Cardiac muscle cell (in vitro differentiated cells and primary cell): ENCODE measurements around the gene TCF4. TPM values are rescaled to one million over a fixed set of nuclear protein-coding genes. Genes with fewer than 3 reads are reported as not detected.

ENCODE experiments used
- DNase-seq, 2 donors: peaks; one replicate each; pipeline versions ENCODE4 v3.0.0 to v3.0.0-alpha.2; 2010 to 2017; ENCODE audit warnings: low read depth in 1 of 2, low spot score in 1 of 2
- H3K27ac ChIP-seq: fragments of 200-600 bp; sonication (generic); 2 replicates; pipeline ENCODE4 v1.5.1; 2016
- H3K27me3 ChIP-seq: fragments of 200-600 bp; sonication (generic); 2 replicates; pipeline ENCODE4 v1.6.0; 2016; ENCODE audit warnings: control low read depth
- H3K36me3 ChIP-seq: fragments of 200-600 bp; sonication (generic); 2 replicates; pipeline ENCODE4 v1.5.1; 2016; ENCODE audit warnings: control low read depth
- H3K4me1 ChIP-seq: fragments of 200-600 bp; sonication (generic); 2 replicates; pipeline ENCODE4 v1.8.1; 2017; ENCODE audit warnings: low read depth, mild to moderate bottlenecking, mixed run types
- H3K4me3 ChIP-seq: fragments of 200-600 bp; sonication (generic); 2 replicates; pipeline ENCODE4 v1.5.1; 2016; ENCODE audit warnings: mild to moderate bottlenecking
- H3K9me3 ChIP-seq: fragments of 200-600 bp; sonication (generic); 2 replicates; pipeline ENCODE4 v1.5.1; 2017; ENCODE audit warnings: low read depth, mild to moderate bottlenecking, control low read depth
- CTCF ChIP-seq: IDR thresholded peaks from 2 replicates; pipeline ENCODE4 v1.5.1; 2012; ENCODE audit warnings: low read depth, mild to moderate bottlenecking, low read length
- polyA plus RNA-seq: library from polyadenylated mRNA; unstranded; fragments of >200 nt; fragmentation: Nextera tagmentation; extraction: Ambion mirVana; gene quantifications from 2 replicates; pipeline ENCODE4 v1.2.1, GENCODE V29; 2016
- total RNA-seq: library from RNA; depleted of rRNA; stranded (reverse); fragments of >200 nt; gene quantifications from 2 replicates; pipeline ENCODE4 v1.2.3, GENCODE V29; 2016

The TCF4 gene
- total and polyA plus RNA-seq, 2 experiments from 2014 or later: 38.3 to 59.2 TPM

- H3K9me3 ChIP-seq: no peaks in the 10 kb centered on the region
- H3K27ac ChIP-seq: no peak overlapping the region
- TF ChIP-seq CTCF: no peak
- H3K4me3 ChIP-seq: no peak overlapping the region
- no peaks in the 10 kb centered on the region for H3K4me1 ChIP-seq
- H3K36me3 ChIP-seq: no peaks in the 10 kb centered on the region
- no peaks in the 10 kb centered on the region for H3K27me3 ChIP-seq
- no peak for DNase-seq
Observed at GRCh38 chr18:55310044-55310676, 277.8 kb downstream of the TCF4 start.

- DNase-seq: no peak
- no peak for TF ChIP-seq CTCF
- Histone ChIP-seq H3K27me3 (no peaks in the 10 kb centered on the region), H3K36me3 (no peaks in the 10 kb centered on the region), H3K9me3 (no peaks in the 10 kb centered on the region), H3K27ac (no peak overlapping the region), H3K4me1 (no peaks in the 10 kb centered on the region), H3K4me3 (no peak overlapping the region)
Observed at GRCh38 chr18:55309249-55309648, 278.7 kb downstream of the TCF4 start.

- no peak overlapping the region for H3K27ac ChIP-seq
- H3K4me1 ChIP-seq: no peaks in the 10 kb centered on the region
- TF ChIP-seq CTCF: no peak
- no peak for DNase-seq
- H3K36me3 ChIP-seq: no peaks in the 10 kb centered on the region
- H3K27me3 ChIP-seq: no peaks in the 10 kb centered on the region
- no peak overlapping the region for H3K4me3 ChIP-seq
- H3K9me3 ChIP-seq: no peaks in the 10 kb centered on the region
Observed at GRCh38 chr18:55307505-55307904, 280.5 kb downstream of the TCF4 start.

- DNase-seq: no peak
- H3K27me3 ChIP-seq: no peaks in the 10 kb centered on the region
- TF ChIP-seq CTCF: no peak
- H3K27ac ChIP-seq: no peak overlapping the region
- no peaks in the 10 kb centered on the region for H3K9me3 ChIP-seq
- H3K4me3 ChIP-seq: no peak overlapping the region
- no peaks in the 10 kb centered on the region for H3K4me1 ChIP-seq
- no peaks in the 10 kb centered on the region for H3K36me3 ChIP-seq
Observed at GRCh38 chr18:55306359-55307024, 281.5 kb downstream of the TCF4 start.

GRCh38 chr18:55302167-55302833 is 285.7 kb downstream of the TCF4 start:
- TF ChIP-seq CTCF: no peak
- Histone ChIP-seq H3K27me3 (no peaks in the 10 kb centered on the region), H3K4me1 (peaks cover 13% of the 10 kb centered on the region), H3K4me3 (no peak overlapping the region), H3K9me3 (no peaks in the 10 kb centered on the region), H3K27ac (no peak overlapping the region), H3K36me3 (no peaks in the 10 kb centered on the region)
- DNase-seq: no peak
